HUES64 (cell line): ENCODE measurements around the gene TMEM120B.
A peak's percentile ranks its signal among the peaks of the same experiment; 100 is the strongest.

ENCODE experiments used
- H3K27ac ChIP-seq: 2 replicates; pipeline ENCODE4 v1.7.0; 2013; ENCODE audit warnings: low read depth, low read length, inconsistent platforms
- H3K27me3 ChIP-seq: 2 replicates; pipeline ENCODE4 v1.6.1; 2013; ENCODE audit warnings: mild to moderate bottlenecking, low read length; ENCODE audit not compliant: insufficient read depth
- H3K36me3 ChIP-seq: 2 replicates; pipeline ENCODE4 v1.6.1; 2013; ENCODE audit warnings: mild to moderate bottlenecking, low read length; ENCODE audit not compliant: insufficient read depth
- H3K4me1 ChIP-seq: 2 replicates; pipeline ENCODE4 v1.6.1; 2013; ENCODE audit warnings: mild to moderate bottlenecking, low read length, moderate library complexity; ENCODE audit not compliant: insufficient read depth
- H3K4me3 ChIP-seq: 2 replicates; pipeline ENCODE4 v1.5.1; 2013; ENCODE audit warnings: mild to moderate bottlenecking, low read length, moderate library complexity
- H3K9ac ChIP-seq: 2 replicates; pipeline ENCODE4 v1.6.1; 2013; ENCODE audit warnings: mild to moderate bottlenecking, low read depth, low read length
- H3K9me3 ChIP-seq: 2 replicates; pipeline ENCODE4 v1.6.1; 2013; ENCODE audit warnings: low read depth, low read length; ENCODE audit not compliant: insufficient read depth
- WGBS: fragments of 150-250, 120-280 bp; methylation state at CpG from one replicate; pipeline ENCODE4 v1.1.7; 2013; ENCODE audit warnings: missing lambda C conversion rate; 5-methylcytosine and 5-hydroxymethylcytosine counted together

Gene TMEM120B

GRCh38 chr12:121800694-121801594, 88.4 kb downstream of the TMEM120B start:
- Histone ChIP-seq H3K27me3 (no peaks in the 10 kb centered on the region), H3K9me3 (no peaks in the 10 kb centered on the region), H3K27ac (peak overlapping the region; percentile 99), H3K4me1 (peaks cover 24% of the 10 kb centered on the region), H3K4me3 (peak overlapping the region; percentile 78), H3K9ac (peak overlapping the region; percentile 99), H3K36me3 (peaks cover 16% of the 10 kb centered on the region)
- under 1% methylated on average over 86 of the region's 86 CpGs for WGBS

- H3K4me3 ChIP-seq: peak overlapping the region; percentile 78
- peak overlapping the region; percentile 99 for H3K9ac ChIP-seq
- no peaks in the 10 kb centered on the region for H3K27me3 ChIP-seq
- peak overlapping the region; percentile 99 for H3K27ac ChIP-seq
- H3K36me3 ChIP-seq: peaks cover 11% of the 10 kb centered on the region
- H3K4me1 ChIP-seq: peaks cover 31% of the 10 kb centered on the region
- H3K9me3 ChIP-seq: no peaks in the 10 kb centered on the region
- WGBS: 1% methylated on average over 13 of the region's 18 CpGs
Measured at GRCh38 chr12:121801595-121802484, 89.3 kb downstream of the TMEM120B start.

- Histone ChIP-seq H3K9ac (peak overlapping the region; percentile 99), H3K9me3 (no peaks in the 10 kb centered on the region), H3K36me3 (peaks cover 13% of the 10 kb centered on the region), H3K4me3 (peak overlapping the region; percentile 78), H3K27ac (peak overlapping the region; percentile 99), H3K27me3 (no peaks in the 10 kb centered on the region), H3K4me1 (peaks cover 35% of the 10 kb centered on the region)
- 0% methylated on average over 1 of the region's 1 CpG for WGBS
Measured at GRCh38 chr12:121802485-121802842, 89.9 kb downstream of the TMEM120B start.

GRCh38 chr12:121802843-121803698, 90.5 kb downstream of the TMEM120B start:
- Histone ChIP-seq H3K27me3 (no peaks in the 10 kb centered on the region), H3K27ac (peak overlapping the region; percentile 99), H3K4me1 (peaks cover 30% of the 10 kb centered on the region), H3K9me3 (no peaks in the 10 kb centered on the region), H3K36me3 (peaks cover 14% of the 10 kb centered on the region), H3K9ac (peak overlapping the region; percentile 99), H3K4me3 (peak overlapping the region; percentile 78)
- under 1% methylated on average over 65 of the region's 65 CpGs for WGBS

GRCh38 chr12:121803861-121804416, 91.4 kb downstream of the TMEM120B start, which contains the start of gene SETD1B:
Gene SETD1B (plus strand): TSS chr12:121804009. CDS start chr12:121804738, 729 bp downstream.
- no peaks in the 10 kb centered on the region for H3K27me3 ChIP-seq

GRCh38 chr12:121804417-121805111, 92.0 kb downstream of the TMEM120B start:
- peaks cover 17% of the 10 kb centered on the region for H3K4me1 ChIP-seq
- under 1% methylated on average over 63 of the region's 63 CpGs for WGBS
- H3K9ac ChIP-seq: peak overlapping the region; percentile 57
- H3K9me3 ChIP-seq: no peaks in the 10 kb centered on the region
- H3K36me3 ChIP-seq: peaks cover 21% of the 10 kb centered on the region
- H3K27ac ChIP-seq: peak overlapping the region; percentile 18; the same call in 1 of the 2 replicates
- no peaks in the 10 kb centered on the region for H3K27me3 ChIP-seq
- H3K4me3 ChIP-seq: peak overlapping the region; percentile 78

More at GRCh38 chr12:121803861-121804416, 91.4 kb downstream of the TMEM120B start, which contains the start of gene SETD1B:
- no peaks in the 10 kb centered on the region for H3K9me3 ChIP-seq
- H3K9ac ChIP-seq: peak within 1 kb of the TSS; percentile 99
- H3K36me3 ChIP-seq: peaks cover 16% of the 10 kb centered on the region
- peak within 1 kb of the TSS; percentile 99 for H3K27ac ChIP-seq
- H3K4me1 ChIP-seq: peaks cover 21% of the 10 kb centered on the region
- H3K4me3 ChIP-seq: peak within 1 kb of the TSS; percentile 78
- 1% methylated on average over 74 of the region's 74 CpGs for WGBS

GRCh38 chr12:121805171-121806008, 92.8 kb downstream of the TMEM120B start:
- no peaks in the 10 kb centered on the region for H3K9me3 ChIP-seq
- H3K4me1 ChIP-seq: peaks cover 17% of the 10 kb centered on the region
- peaks cover 28% of the 10 kb centered on the region for H3K36me3 ChIP-seq
- H3K27me3 ChIP-seq: no peaks in the 10 kb centered on the region
- H3K27ac ChIP-seq: no peak overlapping the region; the same call in 1 of the 2 replicates
- H3K4me3 ChIP-seq: peak overlapping the region; percentile 78
- H3K9ac ChIP-seq: peak overlapping the region; percentile 57
- WGBS: 5% methylated on average over 35 of the region's 45 CpGs

- Histone ChIP-seq H3K27ac (no peak overlapping the region), H3K27me3 (no peaks in the 10 kb centered on the region), H3K4me3 (peak overlapping the region; percentile 78), H3K4me1 (peaks cover 22% of the 10 kb centered on the region), H3K9me3 (no peaks in the 10 kb centered on the region), H3K36me3 (peaks cover 34% of the 10 kb centered on the region), H3K9ac (no peak overlapping the region)
- 23% methylated on average over 14 of the region's 16 CpGs for WGBS
Measured at GRCh38 chr12:121806009-121806545, 93.5 kb downstream of the TMEM120B start.
